Suprapubic skin (tissue), 4 donors: ENCODE results near the gene ADD3.

Experiments
- EP300 ChIP-seq: sonication (generic); formaldehyde crosslinking; IDR thresholded peaks from one replicate; pipeline ENCODE4 v1.6.1; 2017; ENCODE audit warnings: antibody characterized with exemption
- POLR2A ChIP-seq, 2 donors: fragments of 450-650 bp; IDR thresholded peaks; one replicate each; pipeline ENCODE4 v1.6.1; 2017; ENCODE audit warnings: antibody characterized with exemption in 2 of 2, mild to moderate bottlenecking in 2 of 2, moderate library complexity in 2 of 2
- POLR2AphosphoS5 ChIP-seq, 3 donors: sonication (generic); formaldehyde crosslinking; IDR thresholded peaks; one replicate each; pipeline ENCODE4 v1.6.1; 2017; ENCODE audit warnings: antibody characterized with exemption in 3 of 3
- TF ChIP-seq, protein P1 (sequence below), 2 donors: fragments of 200-600 bp in 1 of 2; fragments of 450-650 bp in 1 of 2; sonication (generic) in 1 of 2; IDR thresholded peaks; one replicate each; pipeline ENCODE4 v1.5.1; 2016 to 2019; ENCODE audit warnings: antibody characterized with exemption in 2 of 2, mild to moderate bottlenecking in 1 of 2, moderate library complexity in 1 of 2

DNA sequence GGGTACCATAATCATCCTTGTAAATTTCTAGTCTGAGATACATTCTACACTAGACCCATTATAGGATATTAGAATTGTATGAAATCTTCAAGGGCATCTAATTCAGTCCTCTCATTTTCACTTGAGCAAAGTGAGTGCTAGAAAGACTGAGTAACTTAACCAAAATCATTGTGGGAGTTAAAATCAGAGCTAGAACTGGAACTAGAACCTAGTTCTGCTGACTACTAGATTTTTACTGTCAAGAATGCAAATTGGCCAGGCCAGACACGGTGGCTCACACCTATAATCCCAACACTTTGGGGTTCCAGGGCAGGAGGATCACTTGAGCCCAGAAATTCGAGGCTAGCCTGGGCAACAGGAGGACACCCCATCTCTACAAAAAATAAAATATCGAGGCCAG is 53.9 kb downstream of the ADD3 start:
- TF ChIP-seq, protein P1, sequence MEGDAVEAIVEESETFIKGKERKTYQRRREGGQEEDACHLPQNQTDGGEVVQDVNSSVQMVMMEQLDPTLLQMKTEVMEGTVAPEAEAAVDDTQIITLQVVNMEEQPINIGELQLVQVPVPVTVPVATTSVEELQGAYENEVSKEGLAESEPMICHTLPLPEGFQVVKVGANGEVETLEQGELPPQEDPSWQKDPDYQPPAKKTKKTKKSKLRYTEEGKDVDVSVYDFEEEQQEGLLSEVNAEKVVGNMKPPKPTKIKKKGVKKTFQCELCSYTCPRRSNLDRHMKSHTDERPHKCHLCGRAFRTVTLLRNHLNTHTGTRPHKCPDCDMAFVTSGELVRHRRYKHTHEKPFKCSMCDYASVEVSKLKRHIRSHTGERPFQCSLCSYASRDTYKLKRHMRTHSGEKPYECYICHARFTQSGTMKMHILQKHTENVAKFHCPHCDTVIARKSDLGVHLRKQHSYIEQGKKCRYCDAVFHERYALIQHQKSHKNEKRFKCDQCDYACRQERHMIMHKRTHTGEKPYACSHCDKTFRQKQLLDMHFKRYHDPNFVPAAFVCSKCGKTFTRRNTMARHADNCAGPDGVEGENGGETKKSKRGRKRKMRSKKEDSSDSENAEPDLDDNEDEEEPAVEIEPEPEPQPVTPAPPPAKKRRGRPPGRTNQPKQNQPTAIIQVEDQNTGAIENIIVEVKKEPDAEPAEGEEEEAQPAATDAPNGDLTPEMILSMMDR (IDR thresholded peaks at IDR 0.05): no peak
- TF ChIP-seq EP300 (no peak), POLR2A (IDR thresholded peaks at IDR 0.05) (no peak), POLR2AphosphoS5 (IDR thresholded peaks at IDR 0.05) (no peak)
